MM.1S (cell line): ENCODE measurements around the gene SHC2.

Experiments
- EZH2 ChIP-seq: fragments of 300-600 bp; sonication (generic); optimal IDR thresholded peaks from 2 replicates; pipeline ENCODE3; 2017; ENCODE audit warnings: low read depth, mild to moderate bottlenecking, antibody characterized with exemption, low read length, mixed read lengths
- TF ChIP-seq, protein P1 (sequence below): fragments of 300-600 bp; sonication (generic); IDR thresholded peaks from 2 replicates; pipeline ENCODE4 v1.5.1; 2016; ENCODE audit warnings: antibody characterized with exemption, low read length, mixed read lengths

DNA sequence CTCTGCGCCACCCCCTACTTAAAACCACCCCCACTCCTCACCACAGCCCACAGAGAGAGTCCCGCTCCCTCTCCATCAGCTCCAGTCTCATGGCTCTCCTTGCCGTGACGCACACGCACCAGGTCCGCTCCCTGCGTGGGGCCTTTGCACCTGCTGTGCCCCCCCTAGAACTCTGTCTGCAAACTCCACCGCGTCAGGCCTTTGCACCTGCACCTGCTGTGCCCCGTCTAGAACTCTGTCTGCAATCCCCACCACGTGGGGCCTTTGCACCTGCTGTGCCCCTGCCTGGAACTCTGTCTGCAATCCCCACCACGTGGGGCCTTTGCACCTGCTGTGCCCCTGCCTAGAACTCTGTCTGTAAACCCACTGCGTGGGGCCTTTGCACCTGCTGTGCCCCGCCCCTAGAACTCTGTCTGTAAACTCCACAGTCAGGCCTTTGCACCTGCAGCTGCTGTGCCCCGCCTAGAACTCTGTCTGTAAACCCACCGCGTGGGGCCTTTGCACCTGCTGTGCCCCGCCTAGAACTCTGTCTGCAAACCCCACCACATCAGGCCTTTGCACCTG, 4.2 kb downstream of the SHC2 start:
- TF ChIP-seq, protein P1, sequence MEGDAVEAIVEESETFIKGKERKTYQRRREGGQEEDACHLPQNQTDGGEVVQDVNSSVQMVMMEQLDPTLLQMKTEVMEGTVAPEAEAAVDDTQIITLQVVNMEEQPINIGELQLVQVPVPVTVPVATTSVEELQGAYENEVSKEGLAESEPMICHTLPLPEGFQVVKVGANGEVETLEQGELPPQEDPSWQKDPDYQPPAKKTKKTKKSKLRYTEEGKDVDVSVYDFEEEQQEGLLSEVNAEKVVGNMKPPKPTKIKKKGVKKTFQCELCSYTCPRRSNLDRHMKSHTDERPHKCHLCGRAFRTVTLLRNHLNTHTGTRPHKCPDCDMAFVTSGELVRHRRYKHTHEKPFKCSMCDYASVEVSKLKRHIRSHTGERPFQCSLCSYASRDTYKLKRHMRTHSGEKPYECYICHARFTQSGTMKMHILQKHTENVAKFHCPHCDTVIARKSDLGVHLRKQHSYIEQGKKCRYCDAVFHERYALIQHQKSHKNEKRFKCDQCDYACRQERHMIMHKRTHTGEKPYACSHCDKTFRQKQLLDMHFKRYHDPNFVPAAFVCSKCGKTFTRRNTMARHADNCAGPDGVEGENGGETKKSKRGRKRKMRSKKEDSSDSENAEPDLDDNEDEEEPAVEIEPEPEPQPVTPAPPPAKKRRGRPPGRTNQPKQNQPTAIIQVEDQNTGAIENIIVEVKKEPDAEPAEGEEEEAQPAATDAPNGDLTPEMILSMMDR = no peak
- TF ChIP-seq EZH2 = no peak
